NCI-H1048 (cell line): ENCODE data around the gene LGALS3BP.

ENCODE experiments used
- DNase-seq: peaks from one replicate; lab custom pipeline; 2025; lab: John Stamatoyannopoulos, UW

The LGALS3BP gene

DNA sequence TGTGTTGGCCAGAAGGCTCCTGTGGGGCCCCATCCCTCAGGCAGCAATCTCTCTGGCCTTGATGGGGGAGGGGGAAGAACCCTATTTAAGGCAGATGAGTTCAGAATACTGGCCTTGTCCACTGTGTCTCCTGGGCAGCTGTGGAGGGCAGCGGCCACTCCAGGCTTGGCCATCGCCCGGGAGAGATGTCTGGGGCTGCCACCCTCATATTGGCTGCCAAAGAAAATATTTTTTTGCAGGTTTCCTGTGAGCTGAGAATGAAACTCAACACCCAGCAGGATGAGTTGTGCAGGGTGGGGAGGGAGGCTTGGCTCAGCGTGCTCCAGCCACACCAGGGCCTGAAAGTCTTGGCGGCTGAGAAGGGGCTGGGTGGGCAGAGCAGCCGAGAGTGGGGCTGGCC, 40.1 kb downstream of the LGALS3BP start:
- no peak for DNase-seq

DNA sequence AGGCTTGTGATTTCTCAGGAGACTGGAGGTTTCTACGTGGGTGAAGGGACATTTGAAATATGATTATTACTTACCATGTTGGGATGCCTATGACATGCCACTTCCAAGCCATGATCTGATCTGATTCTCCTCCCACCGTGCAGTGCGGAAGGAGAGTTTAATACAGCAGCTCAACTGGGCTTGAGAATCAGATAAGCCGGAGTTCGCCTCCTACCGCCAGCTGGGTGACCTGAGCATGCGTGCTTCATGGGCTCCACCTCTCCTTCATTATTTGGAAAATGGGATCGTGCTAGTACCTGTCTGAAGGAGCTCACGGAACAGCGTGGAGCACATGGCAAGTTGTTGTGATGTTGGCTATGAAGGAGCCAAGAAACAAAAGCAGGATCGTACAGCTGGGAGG, 42.2 kb downstream of the LGALS3BP start:
- no peak for DNase-seq

DNA sequence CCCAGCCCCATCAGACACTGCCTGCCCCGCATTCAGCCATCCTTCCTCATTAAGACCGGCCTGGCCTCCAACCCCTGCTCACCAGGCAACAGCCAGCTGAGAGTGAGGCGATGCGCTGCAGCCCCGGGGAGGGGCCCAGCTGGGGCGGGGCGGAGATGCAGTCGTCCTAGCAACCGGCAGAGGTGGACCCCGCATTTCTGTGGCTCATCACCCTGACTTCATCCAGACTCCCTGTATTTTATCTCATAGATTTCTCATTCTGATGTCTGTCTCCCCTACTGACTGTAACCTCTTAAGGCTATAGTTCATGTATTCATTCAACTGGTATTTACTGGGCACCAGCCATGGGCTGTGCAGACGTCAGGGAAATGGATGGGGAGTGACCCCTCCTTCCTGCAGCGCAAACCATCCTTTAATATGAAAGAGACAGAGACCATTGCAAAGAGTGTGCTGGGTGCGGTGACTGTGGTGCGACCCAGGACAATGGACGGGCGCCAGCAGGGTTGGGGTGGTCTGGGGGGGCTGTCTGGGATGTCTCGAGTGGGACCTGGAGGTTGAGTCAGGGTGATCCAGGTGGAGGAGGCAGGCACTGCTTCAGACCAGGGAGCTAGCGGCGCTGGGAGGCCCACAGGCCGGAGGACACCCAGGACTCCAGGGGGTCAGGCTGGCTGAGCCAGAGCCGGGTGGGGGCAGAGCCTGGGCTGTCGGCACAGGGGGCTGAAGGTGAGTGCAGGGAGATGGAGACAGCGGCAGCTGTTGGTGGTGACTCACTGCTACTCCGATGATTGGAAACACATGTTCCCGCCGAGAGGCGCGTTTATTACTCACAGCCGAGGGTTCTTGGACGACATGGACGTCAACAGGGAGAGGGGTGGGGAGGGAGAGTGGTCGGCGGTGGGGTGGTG, 44.1 kb downstream of the LGALS3BP start:
- DNase-seq, result no peak

DNA sequence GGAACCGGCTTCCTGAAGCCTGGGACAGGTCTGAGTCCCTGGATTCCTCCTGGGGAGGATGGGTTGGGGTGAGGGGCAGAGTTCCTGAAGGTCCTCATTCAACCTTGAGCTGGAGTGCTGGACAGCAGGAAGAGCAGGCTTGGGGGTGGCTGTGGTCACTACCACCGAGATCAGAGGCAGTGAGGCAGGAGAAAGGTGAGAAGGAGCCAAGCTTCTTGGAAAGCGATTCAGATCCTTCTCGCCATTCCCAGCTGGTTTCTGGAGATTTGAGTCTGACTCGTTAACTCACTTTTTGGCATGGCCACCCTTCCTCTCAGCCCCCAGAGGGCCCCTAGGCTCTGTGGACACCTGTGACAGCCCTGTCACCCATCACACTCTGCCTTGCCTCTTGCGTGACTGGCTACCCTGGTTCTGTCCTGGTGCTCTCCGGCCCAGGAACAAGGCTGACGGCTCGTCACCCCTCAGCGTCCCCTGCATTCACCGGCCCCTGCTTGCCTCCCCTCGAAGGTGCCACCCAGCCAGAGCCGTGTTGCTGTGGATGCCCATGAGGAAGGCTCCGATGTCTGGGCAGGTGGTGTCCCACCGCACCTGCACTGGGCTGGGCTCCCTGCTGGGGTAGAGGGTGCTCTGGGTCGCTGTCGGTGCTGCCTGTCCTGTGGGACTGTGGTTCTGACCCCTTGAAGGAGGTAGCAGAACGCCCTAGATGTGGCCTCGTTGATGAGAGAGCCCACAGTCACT, 44.9 kb downstream of the LGALS3BP start:
- no peak for DNase-seq

DNA sequence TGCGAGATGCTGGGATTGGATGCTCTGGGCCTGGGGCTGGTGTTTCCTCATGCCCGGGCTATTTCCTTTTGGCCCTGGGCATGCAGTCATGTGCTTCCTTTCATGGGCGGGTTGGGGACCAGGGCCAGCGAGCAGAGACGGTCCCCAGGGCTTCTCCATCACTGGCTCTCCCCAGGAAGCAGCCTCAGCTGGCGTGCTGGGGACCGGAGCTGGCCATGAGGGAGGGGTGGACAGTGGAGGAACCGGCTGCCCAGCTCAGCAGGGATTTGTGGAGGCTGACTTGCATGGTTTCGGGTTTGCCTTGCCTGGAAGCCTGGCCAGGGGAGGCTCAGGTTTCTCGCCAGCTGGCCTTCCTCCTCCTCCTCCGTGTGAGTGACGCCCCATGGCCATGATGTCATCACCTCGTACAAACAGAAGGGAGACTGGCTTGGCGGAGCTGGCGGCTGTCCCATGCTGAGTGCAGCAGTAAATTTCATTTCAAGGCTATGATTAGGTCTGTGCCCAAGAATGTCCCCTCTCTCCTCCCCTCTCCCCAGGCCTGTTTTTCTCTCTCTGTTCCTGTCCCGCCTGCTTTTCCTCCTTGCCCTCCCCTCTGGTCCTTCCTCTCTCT, 45.7 kb downstream of the LGALS3BP start:
- no peak for DNase-seq

DNA sequence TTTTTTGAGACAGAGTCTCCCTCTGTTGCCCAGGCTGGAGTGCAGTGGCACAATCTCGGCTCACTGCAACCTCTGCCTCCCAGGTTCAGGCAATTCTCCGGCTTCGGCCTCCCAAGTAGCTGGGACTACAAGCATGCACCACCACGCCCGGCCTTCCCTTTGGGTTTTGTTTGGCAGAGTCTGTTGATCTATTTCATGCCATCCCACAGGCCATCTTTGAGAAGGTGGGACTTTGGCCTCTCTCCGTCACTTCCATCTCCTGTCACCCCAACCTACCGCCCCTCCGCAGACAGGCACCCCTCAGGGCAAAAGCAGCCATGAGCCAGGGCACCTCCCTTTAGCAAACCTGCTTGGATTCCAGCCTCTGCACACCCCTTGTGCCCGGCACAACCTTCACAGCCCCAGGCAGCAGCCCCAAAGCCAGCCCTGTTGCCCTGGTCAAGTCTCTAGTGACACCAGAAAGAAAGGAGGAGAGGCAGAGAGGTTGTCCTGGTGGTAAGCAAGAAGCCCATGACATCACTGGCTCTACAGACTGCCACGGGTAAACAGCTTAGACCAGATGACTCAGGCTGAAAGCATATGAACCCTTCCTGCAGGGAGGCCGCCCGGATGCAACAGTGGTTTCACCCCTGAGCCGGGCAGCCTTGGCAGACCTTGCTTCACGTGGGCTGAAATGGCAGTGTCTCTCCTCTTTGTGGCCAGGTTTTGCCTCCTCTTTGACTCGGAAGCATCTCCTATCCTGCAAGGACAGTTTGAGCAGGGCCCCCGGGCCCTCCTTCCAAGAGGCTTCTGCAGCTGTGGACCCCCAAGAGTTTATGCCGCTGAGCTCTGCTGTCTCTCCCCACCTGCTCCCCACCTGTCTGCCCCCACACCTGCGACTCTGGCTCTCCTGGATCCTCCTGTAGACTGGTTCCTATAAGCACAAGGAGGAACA, 46.4 kb downstream of the LGALS3BP start:
- no peak for DNase-seq

DNA sequence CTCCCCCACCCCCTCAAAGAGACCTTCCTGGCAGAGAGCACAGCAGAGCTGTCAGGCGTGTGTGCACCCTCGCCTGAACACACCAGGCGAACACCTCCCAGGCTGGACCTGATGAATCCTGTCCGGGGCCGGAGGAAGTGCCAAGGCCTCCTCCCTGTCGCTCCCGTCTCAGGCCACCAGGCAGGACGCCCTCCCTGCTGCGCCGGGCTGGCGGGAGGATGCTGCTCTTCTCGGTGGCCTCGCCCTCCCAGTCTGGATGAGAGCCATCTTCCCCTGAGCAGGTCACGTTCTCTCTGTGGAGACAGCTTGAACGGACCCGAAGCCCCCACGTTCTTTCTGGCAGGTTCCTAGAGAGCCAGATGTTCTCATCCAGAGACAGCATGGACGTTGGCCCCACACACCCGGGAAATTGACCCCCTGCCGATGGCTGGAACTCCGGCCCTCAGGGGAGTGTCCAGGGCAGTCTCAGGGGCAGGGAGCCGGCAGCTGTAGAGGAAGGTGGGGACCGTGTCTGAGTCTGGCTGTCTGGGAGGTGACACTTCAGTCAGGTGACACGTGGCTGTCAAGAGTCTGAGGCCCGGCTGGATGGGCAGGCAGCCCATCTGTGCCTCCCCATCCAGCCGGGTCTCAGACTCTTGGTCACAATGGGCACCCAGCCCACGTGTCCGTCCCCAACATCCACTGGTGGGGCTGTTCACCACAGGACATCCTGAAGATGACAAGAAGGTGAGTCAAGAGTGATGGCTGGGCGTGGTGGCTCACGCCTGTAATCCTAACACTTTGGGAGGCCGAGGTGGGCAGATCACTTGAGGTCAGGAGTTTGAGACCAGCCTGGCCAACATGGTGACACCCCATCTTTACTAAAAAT, 49.6 kb downstream of the LGALS3BP start:
- no peak for DNase-seq

DNA sequence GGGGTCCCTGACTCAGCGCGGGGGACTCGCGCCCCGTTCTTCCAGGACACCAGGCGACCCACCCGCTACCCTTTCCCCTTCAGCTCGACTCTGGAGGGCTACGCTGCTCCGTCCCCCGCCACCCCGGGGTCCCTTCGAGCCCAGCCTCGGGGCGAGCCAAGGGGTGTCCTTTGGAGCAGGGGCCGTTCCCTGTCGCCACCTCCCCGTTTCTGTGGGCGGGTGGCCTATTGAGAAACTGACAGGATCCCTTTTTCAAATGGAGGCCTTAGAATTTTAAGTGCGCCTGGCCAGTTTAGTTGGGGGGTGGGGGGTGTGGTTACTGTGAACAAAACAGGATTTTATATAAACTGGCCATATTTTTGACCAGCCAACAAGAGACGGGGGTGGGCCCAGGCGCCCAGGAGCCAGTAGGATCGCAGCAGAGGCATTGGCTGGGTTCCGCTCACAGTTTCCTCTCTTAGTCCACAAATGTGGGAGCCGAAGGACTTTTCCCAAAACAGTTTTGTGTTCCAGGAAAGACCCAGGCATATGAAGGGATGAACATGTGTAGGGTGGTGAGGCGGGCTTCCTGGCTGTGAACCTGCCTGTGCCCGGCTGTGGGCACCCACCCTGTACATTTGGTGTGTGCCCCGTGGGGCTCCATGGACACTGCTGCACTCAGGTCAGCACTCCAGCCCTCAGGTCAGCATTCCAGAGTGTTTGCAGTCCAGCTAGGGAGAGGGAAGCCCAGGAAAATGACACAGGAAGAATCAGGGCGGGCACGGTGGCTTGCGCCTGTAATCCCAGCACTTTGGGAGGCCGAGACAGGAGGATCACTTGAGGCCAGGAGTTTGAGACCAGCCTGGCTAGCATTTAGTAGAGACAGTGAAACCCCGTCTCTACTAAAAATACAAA, 53.8 kb downstream of the LGALS3BP start:
- DNase-seq, result no peak

DNA sequence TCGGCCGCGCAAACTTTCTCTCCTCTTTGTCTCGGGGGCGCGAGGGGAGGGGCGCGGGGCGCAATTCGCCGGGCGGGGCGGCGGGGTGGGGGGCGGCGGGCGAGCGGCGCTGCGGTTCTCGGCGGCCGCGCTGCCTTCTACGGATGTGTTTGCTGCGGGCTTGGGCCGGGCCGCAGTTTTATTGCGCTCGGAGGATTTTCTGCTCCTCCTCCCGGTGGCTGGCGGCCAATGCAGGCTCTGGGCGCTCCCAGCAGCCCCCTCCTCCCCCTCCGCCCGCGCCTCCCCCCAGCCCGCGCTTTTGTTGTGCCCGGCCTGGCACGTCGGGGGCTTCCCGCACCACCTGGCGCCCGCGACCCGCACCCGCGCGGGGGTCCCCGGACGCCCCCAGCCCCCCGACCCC, 54.5 kb downstream of the LGALS3BP start, which contains the start of gene TIMP2:
Gene TIMP2, minus strand, starts transcription at position 154 of the 400 bp plus-strand sequence. CDS start 299 bp downstream, outside the sequence.
- peak; percentile 63 for DNase-seq

DNA sequence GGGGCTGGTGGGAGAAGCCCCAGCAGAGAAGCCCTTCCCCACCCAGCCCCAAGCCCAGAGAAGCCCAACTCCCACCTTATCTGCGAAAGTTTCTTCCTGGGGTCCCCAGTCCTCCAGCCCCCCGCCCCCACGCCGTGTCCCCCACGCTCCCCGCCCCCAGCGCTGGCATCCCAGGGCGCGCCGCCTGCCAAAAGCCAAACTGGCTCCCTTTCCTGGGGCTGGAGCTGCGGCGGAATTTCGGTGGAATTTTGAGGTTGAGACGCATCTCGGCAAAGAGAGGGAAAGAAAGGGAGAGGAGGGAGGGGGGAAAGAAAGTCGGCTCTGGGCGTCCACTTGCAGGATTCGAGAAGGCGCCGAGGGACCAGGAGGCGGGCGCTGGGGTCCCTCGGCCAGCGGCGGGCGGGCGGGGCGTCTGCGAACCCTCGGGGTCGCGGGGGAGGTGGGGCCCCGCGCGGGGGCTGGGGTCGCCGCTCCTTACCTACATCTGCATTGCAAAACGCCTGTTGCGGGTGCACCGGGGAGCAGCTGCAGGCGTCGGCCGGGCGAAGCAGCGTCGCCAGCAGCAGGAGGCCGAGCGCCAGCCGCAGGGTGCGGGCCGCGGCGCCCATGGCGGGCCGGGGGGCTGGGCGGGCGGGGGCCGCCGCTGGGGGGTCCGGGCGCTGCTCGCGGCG, 55.1 kb downstream of the LGALS3BP start:
- no peak for DNase-seq

DNA sequence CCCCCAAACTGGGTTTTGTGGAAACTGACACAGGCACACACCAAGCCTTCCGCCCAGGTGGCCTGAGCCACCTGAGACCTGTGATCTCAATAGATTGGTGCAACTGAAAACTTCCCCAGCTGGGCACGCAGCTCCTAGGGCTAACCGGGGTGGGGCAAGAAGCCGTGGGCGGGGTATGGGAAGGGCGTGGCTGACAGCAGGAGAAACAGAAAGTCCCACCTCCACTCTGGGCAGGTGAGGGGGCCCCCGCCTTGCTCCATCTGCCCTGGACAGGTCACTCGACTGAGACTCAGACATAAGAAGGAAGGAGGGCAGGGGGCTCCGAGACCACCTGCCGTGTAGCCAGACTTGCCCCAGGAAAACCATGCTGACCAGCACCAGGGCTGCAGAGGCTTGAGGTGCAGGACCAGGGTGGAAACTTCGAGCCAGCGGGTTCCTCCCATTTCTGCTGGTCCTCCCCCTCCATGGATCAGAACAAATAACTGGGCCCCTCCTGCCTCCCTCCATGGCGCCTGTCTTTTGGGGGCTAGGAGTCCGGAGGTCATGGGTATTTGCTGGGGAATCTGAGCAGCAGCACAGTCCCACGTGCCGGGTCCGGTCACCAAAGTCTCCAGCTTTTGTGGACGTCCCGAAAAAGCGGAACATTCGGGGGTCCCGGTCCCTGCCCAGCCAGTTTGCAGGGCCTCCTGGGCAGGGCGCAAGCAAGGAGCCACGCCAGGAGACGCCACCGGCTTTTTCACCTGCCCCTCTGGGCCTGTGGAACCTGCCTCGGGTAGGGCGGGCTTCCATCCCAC, 55.9 kb downstream of the LGALS3BP start:
- no peak for DNase-seq

DNA sequence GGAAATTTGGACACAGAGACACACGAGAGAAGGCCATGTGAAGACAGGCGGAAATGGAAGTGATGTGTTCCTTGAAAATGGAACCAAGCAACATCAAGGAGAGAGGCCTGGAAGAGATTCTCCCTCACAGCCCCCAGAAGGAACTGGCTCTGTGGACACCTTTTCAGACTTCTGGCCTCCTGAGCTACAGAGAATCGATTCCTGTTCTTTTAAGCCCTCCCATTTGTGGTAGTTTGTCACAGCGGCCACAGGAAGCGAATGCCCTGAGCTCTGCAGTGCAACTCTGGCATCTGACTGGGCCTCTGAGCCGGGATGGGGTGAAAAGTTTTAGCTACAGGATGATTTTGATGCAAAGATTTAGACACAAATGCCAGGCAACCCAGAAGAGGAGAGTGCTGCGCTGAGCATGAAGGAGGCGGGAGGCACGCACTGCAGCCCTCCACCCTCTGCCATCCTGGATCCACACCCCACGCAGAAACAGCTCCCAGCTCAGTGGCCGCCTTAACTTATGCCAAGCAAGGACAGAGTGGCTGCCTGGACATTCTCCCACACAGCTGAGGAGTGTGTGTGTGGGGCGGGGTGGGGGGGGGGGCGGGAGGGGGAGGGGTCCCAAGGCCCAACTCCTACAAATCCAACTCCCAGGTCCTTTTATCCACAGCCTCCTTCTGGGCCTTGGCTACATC, 56.8 kb downstream of the LGALS3BP start:
- DNase-seq, result no peak

DNA sequence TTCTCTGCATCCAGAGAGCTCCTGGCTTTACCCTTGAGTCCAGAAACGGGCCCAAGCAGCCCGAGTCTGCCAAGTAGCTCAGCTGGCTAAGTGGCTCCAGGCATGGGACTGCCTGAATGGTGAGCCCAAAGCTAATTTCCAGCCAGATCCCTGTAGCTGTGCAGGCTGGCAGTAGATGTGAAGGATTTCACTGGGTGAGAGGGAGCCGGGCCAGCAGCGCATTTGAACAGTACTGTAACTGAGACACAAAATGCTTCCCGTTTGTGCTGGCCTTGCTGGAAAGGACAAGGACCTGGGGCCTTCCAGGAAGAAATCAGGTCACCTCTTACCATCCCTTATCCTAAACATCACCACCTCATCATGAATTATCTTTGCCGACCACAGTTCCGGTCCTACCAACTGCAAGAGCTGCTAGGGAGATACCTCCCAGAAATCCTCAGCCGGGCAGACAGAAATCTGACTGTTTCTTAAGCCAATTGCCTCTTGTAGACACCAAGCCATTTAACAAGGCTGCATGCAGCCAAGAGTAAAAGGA, 58.2 kb downstream of the LGALS3BP start:
- DNase-seq, result no peak
